ENCODE data around the gene YWHAG.
"Not testable (repeated sequence)": the region's sequence is repeated elsewhere in the genome, so short reads cannot be mapped to it uniquely, and the experiment has no call there.

The YWHAG gene

DNA sequence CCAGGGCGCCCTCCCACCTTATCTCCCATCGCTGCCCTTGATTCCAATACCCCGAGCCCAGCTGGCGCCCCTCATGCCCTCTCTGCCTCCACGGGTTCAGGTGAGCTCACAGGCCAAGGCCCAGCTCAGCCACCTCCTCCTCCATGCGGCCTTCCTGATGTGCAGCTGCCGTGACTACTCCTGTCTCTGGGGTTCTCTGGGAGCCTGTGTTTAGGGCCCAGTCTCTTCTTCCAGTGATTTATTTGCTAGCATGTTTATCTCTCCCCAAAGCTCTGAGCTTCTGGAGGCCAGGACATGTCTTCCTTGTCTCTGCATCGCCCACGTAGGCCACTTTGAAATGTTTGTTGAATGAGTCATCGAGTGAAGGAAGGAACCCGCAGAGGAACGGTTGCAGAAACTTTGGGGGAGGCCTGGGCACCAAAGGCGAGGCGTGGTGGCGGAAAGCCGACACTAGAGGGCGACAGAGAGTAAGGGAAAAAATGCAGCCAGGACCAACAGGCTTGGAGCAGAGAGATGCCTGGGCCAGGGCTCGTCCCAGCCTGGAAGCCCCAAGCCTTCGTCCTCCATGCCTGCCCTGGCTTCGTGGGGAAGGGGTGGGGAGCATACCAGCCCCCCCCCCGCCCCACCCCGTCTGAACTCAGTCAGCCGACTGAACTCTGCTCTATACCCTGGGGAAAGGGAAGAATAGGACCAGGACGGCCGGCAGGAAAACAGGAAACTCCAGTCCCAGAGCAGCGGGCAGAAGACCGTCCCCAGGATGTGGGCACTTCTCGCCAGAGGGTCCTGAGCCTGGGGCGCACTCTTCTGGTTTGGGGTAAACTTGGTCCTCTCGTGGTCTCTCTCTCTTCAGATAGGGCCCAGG, 67.2 kb downstream of the YWHAG start:
- DNase-seq, result peak; percentile 96 to 97

DNA sequence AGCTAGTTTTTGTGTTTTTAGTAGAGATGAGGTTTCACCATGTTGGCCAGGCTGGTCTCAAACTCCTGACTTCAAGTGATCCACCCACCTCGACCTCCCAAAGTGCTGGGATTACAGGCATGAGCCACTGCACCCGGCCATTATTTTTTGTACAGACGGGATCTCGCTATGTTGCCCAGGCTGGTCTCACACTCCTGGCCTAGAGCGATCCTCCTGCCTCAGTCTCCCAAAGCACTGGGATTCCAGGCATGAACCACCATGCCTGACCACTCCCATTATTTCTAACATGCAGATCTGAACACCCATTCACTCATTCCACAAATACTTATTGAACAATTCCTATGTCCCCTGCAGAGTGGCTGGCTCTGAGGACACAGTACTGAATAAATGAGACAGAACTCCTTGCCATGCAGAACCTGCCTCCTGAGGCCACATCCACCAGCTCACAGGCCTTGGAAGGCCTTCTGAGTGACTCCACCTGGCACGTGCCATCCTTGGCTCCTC, 67.9 kb downstream of the YWHAG start:
- not testable (repeated sequence) for DNase-seq

DNA sequence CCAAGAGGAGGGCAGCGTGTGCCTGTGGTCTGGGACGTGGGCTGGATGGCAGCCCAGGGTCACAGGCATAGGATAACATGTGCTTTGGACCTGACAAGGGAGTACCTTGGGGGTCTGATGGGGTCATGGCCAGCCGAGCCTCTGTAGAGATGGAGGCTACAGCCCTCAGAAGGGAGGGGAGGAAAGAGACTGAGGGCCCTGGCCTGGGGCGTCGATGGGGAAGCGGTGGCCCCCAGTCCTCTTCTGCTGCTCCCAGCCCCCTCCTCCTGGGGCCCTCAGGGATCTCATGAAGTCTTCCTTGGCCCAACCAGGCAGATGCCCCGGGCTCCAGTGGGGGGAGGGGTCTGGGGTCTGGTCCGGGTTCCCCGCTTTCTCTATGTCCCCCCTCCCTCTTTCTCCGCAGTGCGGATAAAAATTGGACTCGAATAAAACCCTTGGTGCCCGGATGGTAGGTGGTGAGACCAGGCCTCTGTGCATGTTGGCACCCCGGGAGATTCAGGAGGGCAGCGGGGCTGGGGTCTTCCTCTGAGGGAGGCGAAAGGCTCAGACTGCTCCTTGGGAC, 71.9 kb downstream of the YWHAG start:
- no peak for DNase-seq

DNA sequence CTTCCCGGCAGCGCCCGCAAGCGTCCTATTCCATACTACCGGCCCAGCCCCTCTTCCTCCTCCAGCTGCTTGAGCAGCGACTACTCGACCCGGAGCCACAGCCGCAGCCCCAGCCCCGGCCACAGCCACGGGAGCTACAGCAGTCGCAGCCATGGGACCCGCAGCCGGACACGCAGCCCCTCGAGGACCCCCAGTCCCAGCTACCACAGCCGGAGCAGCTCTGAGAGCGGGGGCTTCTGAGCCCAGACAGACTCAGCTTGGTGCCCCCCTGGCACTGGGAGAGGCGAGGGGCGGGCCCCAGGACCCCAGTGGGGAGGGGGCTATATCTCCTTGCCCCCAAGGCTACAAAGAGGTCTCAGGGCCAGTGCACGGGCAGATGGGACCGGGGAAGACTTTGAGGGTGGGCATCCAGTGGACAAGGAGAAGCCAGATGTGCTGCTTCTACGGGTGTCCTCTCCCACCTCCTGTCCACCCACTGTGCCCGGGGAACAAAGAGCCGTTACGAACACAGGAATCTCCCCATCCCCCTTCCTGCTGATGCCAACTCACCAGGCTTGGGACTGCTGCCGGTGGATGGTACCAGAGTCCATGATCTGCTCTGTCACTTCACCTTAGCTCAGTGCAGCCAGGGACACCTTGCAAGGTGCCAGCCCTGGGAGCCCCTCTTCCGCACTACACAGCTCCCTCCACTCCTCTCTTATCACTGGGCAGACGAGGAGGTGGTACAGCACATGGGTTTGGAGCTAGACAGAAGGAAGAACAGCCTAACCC, 73.0 kb downstream of the YWHAG start:
- DNase-seq, result no peak

DNA sequence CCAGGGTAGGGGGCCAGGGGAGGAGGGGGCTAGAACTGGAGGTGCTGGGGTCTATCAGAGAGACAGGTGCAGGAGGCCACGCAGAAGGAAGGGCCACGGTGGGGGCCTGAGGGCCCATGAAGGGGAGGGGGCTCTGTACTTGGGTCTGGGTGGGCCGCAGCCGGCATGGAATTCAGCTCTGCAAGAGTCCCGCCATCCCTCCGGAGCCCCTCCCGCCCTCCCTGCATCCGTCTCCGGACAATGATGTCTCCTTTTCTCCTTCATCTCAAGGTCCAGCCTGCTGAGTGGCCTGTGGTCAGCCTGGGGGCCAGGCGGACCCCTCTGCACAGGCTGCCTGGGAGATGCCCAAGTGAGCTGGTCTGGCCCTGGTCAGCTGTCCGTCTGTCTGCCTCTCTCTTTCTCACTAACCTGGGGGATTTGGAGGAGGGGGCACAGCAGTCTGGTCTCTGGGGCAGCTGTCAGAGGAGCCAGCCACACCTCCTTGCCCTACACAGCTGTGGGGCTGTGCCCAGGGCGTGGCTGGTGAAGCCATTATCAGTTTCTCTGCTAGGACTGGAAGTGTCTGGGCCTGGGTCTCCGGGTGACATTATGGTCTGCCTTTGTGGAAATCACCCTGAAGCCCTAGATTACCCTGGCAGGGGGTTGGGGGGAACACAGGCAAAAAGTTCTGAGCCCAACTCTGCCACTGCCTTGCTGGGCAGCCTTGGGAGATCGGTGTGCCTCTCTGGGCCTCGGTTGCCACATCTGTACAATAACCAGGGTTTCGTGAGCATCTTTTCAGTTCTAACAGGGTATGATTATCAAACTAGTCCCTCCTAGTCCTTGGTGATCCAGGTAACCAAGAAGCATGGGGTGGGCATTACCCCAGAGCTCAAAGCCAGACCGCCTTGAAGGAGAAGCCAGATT, 75.3 kb downstream of the YWHAG start:
- no peak for DNase-seq

DNA sequence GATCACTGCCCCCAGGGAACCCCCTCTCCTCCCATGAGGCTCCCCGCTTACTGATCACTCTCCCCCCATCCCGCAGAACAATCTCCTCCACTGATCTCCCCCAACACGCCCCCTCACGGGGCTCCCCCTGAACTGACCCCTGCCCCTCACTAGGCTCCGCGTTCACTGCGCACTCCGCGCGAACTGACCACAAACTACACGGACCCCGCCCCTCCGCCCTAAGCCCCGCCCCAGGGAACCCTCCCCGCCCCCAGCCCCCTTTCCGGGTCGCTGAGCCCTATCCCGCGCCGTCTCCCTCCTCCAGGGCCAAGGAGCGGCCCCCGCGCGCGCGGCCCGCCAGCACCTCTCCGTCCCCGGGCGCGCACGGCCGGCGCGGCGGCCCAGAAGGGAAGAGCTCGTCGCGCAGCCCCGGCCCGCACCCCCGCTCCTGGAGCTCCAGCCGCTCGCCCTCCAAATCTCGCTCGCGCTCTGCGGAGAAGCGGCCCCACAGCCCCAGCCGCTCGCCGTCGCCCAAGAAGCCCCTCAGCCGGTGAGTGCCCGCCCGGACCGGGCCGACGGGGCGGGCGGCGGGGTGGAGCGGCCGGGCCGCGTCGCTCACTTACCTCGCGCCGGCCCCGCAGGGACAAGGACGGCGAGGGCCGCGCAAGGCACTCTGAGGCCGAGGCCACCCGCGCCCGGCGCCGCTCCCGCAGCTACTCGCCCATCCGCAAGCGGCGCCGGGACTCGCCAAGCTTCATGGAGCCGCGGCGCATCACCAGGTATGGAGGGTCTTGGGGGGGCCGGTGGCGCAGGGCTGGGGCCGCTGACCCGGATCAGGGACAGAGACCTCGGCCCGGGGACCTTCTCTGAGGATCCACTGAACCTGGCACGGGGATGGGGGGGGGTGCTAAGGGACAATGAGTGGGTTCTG, 76.2 kb downstream of the YWHAG start:
- DNase-seq, result no peak

DNA sequence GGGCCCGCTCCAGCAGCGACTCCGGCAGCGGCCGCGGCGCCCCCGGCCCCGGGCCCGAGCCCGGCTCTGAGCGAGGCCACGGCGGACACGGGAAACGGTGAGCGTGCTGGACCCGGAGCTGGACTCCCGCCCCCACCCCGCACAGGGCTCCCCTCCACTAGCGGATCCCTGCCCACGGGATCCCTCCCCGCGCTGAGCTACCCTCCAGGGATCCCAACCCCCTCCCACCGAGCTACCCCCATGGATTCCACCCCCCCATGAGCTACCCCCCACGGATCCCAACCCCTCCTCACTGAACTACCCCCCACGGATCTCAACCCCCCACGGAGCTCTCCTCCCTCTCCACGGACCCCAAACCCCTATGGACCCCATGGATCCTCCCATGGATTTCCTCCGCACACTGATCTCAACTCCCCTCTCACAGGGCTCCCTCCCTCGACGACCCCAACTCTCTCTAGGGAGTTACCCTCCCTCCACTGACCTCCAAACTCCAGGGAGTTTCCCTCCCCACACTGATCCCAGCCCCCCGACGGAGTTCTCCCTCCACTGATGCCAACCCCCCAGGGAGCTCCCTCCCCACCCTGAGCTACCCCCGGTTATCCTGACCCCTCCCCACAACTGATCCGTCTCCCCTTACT, 77.0 kb downstream of the YWHAG start:
- DNase-seq, result no peak

DNA sequence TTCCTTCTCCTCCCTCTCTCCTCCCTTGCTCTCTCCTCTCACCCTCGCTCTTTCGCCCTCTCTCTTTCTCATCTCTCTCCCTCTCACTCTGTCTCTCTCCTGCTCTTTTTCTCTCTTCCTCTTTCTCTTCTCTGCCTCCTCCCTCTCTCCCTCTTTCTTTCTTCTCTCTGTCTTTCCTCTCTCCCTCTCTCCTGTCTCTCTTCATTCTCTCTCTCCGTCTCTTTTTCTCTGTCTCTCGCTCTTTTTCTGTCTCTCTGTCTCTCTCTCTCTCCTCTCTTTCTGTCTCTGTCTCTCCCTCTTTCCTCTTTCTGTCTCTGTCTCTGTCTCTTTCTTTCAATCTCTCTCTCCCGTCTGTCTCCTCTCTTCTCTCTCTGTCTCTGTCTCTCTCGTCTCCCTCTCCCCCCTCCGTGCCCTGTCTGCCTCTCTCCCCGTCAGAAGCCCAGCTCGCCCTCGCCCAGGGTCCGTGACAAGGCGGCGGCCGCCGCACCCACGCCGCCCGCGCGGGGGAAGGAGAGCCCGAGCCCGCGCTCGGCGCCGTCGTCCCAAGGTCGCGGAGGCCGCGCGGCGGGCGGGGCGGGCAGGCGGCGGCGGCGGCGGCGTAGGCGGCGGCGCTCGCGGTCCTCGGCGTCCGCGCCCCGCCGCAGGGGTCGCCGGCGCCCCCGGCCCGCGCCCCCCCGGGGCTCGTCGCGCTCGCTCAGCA, 77.6 kb downstream of the YWHAG start:
- DNase-seq, result no peak

DNA sequence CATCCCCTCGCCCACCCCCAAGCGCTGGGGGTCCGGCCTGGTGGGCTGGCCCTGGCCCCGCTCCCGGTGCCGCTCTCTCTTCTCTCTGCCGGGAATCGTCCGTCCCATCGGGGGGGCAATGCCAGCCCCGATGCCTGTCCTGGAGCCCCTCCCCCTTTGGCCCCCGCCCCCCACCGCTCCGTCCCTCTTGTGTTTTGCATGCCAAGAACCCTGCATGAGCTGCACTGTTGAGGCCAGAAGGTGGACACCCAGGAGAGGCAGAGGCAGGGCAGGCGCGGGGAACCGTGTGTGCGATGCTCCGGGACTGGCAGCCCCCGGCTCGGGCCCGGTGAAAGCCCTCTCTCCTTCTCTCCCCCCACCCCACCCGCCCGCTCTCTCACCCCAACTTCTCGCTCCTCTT, 78.4 kb downstream of the YWHAG start:
- DNase-seq, result no peak

DNA sequence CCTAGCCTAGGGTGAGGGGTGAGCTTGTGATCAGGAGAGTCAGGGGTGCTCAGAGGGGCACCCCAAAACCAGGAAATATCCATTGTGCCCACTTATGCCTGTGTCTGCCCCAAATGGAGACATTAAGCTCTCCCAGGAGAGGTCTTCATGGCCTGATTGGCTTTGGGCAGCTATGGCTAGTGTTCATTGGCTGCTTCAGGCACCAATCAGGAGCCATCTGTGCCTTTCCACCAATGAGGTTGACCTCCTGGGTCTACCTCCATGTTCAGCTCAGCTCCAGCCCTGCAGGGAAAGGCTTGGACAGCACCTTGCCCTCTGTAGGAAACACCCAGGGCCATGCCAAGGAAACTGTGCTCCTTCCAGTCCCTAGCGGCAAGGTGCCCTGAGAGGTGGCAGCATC, 80.3 kb downstream of the YWHAG start:
- DNase-seq, result no peak
